GM18867 (cell line): ENCODE results near the gene ATP2A3.

Source experiments
- ATAC-seq: cut with Tn5 transposase; IDR thresholded peaks from one replicate; pipeline ENCODE4 v1.9.1; 2021; ENCODE audit warnings: mild to moderate bottlenecking, moderate library complexity; ENCODE audit not compliant: unreplicated experiment

The ATP2A3 gene

DNA sequence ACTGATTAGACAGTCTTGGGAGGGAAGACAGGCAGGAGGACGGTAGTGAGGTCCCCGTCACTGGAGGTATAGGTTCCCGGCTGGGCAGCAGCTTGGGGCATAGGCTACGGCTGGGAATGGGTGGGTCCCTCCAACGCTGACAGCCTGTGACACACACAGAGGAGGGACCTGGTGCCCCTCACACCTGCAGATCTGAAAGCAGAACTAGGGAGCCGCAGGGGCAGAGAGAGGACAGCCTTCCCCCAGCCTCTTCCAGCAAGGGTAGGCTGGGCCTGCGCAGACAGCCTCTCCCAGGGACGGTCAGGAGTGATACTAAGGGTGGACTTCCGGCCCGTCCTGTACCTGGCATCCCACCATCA lies 49.9 kb downstream of the ATP2A3 start:
- peak; percentile 49 for ATAC-seq

DNA sequence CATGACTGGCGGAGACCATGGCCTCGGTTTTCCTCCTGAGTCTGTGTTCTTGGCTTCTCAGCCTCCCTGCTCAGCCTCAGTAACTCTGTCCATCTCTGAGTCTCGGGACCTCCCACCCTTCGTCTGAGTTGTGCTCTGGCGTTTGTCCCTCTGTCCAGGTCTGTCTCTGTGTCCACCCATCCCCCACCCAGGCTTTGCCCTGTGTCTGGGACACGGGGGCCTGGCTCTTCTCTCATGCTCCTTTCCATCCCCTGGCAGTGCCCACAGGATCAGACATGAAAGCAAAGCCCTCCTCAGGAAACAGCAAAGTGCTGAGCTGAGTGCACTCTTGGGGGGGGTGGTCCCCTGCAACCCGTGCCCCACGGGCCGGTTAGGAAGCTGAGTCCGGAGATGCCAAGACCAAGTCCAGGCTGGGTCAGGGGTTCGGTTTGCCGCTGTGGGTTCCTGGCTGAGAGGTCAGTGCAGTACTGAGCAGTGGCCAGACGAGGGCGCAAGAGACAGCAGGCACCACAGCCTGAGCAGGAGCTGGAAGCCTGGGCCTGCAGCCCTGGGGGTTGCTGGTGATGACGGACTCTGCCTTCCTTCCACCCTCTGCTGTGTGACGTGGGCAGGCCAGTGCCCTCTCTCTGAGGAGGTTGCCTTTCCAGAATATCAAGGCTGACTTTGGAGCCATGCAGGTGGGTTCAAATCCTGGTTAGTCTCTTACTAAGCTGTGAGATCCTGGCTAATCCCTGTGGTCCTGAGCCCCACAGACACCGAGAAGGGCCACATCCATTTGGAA lies 50.5 kb downstream of the ATP2A3 start:
- ATAC-seq = peak; percentile 54

DNA sequence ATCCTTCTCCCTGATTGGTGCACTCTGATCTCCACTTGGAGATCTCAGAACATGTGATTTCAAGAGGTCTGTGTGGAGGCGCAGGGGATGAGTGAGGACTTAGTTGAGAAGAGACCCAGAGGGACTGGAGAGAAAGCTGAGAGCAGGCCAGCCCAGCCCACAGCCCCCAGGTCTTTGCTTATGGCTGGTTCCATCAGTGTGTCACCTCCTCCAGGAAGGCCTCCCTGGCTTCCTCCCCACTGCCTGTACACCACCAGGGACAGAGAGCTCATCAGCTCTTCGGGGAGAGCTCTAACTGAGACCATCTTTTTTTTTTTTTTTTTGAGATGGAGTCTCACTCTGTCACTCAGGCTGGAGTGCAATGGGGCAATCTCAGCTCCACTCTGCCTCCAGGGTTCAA lies 51.4 kb downstream of the ATP2A3 start:
- no peak for ATAC-seq

DNA sequence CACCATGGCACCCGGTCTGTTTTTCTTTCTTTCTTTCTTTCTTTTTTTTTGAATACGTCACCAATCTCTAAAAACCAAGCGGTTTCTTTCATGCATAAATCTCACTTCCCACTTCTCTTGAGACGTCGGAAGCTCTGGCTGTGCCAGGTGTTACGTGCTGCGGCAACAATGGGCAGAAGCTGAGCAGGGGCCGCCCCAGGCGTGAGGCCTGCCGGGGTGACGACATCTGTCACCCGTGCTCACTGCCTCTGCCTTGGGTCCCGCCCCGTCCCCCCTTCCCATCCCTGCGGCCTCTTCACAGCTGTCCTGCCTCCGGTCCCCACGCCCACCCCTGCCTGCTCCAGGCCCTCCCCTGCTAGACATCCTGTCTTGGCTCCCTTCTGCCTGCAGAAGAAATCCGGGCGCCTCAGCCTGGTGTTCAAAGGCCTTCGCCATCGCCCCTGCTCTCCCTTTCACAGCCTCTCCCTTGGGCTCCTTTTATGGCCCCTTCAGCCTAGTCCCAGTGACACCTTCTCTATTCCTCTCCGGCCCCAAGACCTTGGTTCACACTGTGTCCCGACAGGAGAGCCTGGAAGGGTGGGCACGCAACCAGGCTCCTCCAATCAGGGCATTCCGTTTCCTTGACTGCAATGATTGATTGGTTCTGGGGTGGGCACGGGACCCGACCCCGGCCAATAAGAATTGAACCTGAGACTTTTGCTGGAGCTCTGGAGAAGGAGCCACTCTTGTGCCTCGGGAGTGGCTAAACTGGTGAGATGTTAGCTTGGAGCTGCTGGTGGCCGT lies 52.8 kb downstream of the ATP2A3 start:
- peak; percentile 70 for ATAC-seq

DNA sequence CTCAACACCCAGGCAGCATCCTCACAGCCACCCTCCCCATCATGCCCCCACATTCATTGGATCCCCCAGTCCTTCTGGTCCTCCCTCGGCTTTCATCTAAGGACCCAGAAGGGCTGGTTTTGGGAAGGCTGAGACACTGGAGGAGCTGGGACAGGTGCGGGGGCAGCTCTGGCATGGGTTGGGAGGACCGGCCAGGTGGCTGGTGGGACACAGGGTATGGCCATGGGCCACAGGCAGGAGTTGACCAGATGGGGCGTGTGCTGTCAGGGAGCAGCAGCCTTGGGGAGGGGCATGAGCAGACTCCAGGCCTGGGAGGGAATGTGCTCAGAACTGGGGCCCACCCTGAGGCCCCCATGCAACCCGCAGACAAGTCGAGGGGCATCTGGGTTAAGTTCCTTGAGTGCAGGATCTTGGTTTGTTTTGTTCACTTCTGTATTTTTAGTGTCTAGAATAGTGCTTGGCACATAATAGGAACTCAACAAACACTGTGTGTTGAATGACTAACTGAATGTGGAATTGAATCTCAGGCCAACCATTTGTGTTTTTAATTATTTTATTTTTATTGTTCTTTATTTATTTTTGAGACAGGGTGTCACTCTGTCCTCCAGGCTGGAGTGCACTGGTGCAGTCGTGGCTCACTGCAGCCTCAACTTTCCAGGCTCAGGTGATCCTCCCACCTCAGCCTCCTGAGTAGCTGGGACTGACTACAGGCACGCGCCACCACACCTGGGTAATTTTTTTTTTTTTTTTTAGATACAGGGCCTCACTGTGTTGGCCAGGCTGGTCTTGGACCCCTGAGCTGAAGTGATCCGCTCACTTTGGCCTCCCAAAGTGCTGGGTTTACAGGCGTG lies 53.6 kb downstream of the ATP2A3 start:
- no peak for ATAC-seq

DNA sequence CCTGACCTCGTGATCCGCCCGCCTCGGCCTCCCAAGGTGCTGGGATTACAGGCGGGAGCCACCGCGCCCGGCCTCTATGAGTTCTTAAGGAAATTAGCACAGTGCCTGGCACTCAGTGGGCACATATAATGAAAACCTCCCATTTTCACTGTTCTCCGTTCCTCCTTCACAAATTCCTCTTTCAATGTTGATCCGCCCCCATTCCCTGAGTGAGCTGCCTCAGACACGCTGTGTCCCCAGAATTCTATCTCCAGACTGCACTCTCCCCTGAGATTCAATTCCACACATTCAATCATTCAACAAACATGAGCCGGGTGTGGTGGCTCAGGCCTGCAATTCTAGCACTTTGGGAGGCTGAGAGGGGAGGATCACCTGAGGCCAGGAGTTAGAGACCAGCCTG lies 55.0 kb downstream of the ATP2A3 start:
- ATAC-seq = no peak

DNA sequence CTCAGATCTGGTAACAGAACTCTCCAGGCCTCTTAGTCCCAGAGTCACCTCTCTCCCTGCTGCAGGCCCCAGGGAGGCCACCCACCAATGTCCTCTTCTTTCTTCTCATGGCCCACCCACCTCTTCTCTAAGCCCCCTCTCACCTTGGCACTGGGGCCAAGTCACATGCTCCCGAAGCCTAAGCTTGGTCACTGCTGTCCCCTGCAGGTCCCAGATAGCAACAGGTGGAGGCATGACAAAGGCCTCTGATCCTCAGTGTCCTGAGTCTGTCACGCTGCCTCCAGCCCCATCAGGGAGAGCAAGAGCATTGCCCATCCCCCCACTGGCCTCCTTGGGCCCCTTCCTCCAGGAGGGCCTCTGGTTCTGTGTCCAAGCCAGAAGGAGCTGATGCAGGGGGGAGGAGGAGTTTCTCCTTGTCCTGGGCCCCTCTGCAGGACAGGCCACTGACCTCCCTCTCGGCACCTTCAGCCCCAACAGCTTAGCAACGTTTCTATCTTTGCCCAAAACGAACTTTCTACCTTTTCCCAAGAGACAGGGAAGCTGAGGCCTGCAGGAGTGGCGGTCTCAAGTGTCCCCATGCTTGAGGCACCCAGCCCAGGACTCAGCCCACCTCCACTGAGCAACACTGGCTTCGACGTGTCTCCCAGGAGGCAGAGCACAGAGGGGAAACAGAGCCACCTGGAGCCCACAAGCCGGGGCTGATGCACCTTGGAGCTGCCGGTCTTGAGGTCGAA lies 56.6 kb downstream of the ATP2A3 start:
- no peak for ATAC-seq

DNA sequence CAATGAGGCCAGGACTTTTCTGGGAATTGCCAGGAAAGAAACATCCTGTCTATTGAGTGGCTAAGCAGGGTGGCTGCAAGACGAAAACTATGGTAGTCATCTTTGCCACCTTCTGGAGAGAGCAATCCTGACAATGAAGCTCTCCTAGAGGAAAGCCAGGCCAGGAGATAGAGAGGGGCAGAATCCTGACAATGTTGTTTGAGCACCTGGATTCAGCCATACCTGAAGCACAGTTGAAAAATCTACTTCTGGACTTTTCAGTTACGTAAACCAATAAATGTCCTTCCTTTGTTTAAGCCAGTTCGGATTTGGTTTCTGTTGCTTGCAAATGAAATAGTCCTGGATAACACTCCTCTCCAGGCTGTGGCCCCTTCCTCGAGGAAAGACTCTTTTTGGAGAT lies 57.4 kb downstream of the ATP2A3 start:
- no peak for ATAC-seq

DNA sequence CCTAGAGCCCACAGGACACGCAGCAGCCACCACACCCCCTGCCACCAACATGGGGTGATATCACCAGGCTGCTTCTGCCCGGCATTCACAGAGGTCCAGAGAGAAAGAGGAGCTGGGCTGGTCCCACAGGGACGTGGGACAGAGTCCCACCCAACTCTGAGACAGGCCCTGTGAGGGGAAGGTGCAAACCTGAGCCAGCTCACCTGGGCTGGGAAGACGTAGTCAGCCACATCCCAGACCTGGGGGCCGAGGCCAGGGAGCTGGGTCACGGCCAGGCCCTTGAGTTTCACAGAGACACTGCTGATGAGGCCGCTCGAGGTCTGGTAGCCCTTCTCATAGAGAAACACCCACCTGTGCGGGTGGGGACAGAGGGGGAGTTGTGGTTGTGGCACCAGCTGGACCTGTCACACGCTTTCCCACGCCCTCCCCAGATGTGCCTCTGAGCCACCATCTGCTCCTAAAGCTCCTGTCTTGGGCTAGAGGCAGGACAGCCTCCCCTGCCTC lies 59.2 kb downstream of the ATP2A3 start:
- no peak for ATAC-seq

DNA sequence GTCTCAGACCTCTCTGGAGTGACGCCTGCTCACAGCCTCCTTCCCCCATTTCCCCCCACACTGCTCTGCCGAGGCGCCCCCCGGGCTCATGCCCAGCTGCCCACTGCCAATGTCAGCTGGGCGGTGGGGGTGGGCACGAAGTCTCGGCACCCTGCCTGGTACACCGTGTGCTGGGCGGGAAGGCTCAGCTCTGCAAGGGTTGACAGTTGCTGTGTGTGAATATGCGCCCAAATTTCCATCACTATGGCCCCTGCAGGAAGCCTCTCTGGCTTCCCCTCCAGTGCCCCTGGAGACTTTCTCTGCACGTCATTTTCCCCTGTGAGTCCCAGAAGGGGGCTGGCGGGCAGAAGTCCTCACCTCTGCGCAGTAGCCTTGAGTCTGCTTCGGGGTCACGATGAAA lies 59.7 kb downstream of the ATP2A3 start:
- no peak for ATAC-seq

DNA sequence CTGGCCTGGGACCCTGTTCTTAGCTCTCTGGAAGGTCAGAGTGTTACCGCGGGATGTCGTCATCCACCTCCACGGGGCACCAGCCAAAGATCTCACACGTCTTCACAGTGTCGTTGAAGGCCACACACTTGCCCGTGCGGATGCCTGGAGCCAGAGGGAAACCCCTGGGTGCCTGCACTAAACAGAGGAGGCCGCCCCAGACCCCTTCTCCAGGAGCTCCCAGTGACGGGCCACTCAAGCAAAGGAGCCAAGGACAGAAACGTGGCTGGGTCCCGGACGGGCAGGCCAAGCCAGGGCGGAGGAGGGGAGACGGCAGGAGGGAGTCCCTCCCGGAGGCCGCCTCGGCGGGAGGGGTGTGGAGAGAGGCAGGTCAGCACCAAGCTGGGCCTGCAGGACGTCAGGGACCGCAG lies 60.4 kb downstream of the ATP2A3 start:
- no peak for ATAC-seq

DNA sequence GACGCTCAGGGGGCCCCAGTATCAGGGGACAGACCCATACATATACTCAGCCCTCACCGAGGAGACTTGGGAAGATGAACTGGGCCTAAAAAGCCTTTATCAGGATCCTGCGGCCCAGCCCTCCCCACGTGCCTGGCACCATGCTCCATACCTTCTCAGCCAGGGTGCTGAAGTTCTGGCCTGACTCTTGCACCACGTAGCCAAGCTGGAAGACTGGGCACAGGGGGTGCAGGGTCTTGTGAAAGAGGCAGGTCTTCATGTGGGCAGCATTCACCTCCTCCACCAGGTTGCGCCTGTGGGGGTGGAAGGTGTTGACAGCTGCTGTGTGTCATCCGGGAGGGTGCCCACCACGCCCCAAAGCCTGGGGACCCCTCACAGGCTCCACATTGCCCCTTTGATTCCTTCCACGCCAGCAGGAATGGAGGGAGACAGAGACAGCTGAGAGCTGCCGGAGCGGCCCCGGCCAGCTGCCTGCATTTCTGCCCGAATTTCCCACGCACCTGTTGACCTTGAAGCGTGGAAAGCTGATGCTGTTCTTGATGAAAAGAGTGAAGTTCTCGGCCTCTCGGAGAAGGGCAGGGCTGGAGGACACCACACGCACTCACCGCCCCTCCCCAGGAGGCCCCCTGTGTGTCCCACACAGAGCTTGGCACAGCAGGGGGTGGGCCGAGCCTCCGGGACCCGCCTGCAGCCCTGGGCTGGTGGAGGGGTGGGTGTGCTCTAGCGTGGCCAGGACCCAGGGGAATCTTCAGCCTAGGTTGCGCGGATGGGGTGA lies 61.0 kb downstream of the ATP2A3 start:
- no peak for ATAC-seq

DNA sequence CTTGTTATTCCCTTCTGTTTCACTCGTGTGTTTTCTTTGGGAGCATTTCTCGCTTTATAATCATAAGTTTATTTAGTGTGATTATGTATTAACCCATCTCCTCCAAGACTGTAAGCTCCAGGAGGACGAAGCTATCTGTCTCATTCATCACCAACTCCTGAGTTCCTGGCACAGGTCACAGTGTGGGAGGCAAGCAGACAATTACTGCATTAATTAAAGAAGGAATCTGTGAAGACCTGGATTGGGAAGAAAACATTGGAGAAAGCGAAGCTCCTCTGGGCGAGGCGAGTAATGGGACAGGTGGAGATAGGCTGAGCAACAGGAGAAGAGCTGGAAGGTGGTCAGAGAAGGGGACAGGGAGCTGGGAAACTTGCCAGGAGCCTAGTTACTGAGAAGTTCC lies 63.6 kb downstream of the ATP2A3 start:
- no peak for ATAC-seq

DNA sequence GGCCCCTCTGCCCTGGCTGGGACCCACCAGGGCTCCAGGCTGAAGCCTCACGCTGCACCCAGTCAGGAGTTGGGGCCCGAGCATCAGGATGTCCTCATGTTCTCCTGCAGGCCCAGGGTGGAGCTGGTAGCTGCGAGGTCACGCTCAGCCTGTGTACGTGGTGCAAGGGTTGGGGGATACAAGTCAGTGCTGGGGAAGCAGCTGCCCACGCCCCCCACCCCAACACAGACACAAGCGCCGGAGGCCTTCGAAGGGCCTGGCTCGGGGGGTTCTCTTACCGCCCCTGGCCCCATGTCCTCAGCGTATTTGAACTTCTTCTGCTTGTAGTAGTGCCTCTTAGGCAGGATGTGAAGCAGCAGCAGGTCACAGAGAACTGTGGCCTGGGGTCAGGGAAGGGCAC lies 66.5 kb downstream of the ATP2A3 start:
- no peak for ATAC-seq

DNA sequence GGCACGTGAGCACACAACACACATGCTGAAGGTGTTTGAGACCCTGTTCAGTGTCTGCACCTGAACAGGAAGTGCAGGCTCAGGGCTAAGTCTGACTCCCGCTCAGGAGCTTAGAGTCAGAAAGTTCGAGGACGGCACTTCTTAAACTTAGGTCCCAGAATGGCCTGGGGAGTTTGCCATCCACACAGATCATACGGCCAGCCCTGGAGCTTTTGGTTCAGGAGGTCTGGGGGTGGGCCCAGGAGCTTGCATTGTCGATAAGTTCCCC lies 67.3 kb downstream of the ATP2A3 start:
- ATAC-seq = no peak

DNA sequence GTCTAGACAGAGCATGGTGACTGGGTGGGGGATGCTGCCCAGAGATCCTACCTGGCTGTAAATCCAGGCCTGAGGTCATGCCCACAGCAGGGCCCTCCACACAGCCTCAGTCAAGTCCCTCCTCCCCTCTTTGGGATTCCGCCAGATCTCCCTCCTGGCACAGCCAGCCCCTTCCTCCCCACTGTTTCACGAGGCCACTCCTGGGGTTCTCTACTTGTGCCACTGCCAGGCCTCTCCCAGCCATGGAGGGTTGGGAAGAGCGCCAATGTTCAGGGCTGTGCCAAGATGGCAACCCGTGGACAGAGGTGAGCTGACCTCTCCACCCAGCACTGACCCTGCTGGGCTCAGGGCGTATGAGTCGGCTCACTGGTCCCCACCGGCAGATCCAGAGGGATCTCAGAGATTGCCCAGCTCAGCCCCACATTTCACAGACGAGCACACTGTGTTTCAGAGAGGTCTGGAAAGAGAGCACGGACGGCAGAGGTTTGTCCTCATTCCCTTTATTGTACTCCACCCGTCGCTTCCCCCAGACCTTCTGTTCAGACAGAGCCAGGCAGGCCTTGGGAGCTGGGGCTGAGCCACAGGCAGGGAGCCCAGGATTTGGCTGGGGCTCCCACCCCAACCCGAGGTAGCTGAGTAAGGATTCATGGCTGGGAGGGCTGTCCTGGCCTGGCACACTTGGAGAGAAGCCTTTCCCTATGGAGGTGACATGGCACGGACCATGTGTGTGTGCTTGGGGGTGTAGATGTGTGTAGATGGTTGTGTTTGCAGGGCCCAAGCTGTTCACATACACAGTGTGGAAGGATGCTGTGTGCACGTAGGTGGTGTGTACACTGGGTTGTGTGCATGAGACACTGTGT lies 67.9 kb downstream of the ATP2A3 start:
- ATAC-seq = no peak

DNA sequence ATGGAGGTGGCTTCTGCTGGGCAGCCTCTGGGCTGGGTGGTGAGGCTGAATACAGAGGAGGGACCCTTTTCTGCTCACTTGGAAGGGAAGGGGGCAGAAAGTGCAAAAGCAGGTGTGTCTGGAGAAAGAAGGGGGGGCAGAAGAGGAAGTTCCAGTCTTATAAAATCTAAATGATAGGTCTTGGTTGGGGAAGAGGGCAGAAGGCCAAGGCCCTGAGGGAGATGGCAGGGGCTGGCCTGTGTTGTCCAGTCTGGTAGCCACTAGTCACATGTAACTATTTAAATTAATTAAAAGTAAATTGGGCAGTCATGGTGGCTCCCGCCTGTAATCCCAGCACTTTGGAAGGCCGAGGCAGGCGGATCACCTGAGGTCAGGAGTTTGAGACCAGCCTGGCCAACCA lies 68.9 kb downstream of the ATP2A3 start:
- no peak for ATAC-seq

DNA sequence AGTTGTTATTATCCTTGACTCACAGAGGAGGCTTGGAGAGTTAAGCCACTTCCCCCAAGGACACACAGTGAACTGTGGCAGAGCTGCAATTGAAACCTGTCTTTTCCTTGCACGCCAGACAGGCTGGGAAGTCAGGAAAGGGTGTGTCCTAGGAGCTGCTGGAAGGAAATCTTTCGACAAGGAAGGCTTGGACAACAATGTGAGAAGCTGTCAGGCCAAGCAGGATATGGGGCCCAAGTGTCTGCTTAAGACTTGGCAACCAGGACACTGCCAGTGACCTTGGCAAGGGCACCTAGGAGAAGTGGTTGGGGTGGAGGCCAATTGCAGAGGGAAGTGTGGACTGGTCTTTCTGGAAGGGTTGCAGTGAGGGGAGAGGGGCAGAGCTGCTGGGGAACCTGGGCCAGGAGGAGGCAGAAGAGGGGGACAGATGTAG lies 69.3 kb downstream of the ATP2A3 start:
- no peak for ATAC-seq

DNA sequence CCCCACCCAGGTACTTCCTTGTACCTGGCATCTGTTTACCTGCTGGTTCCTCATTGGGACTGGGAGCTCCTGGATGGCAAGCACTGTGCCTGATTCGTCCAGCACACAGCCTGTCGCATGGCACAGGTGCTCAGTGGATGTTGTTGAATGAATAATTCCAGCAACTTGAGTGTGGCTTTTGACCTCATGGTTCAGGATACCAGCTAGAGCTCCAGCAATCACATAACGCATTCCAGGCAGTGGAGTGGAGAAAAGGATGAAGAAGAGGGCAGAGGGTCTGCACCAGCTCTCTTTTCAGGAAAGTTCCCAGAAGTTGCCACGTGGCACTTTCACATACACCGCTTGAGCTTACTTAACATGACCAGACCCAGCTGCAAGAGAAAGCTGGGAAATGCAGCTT lies 70.0 kb downstream of the ATP2A3 start:
- no peak for ATAC-seq
